Heart right ventricle (tissue), 16 donors: ENCODE results near the gene PPP1R36. TPM values are rescaled to one million over a fixed set of nuclear protein-coding genes. Genes with fewer than 3 reads are reported as not detected.

Experiments
- ATAC-seq, 8 donors: fragments of 200-7000 bp; cut with Tn5 transposase; one replicate each; pipeline ENCODE4 v1.9.1; 2020; ENCODE audit warnings: mild to moderate bottlenecking in 8 of 8, moderate library complexity in 8 of 8, moderate number of reproducible peaks in 1 of 8
- DNase-seq, 2 donors: peaks; one replicate each; pipeline ENCODE4 v3.0.0-alpha.2; 2020
- H3K27ac ChIP-seq, 10 donors: fragments of 200-600 bp; sonication (generic) in 2 of 10; one replicate each; pipeline versions ENCODE4 v1.5.0 to v1.8.0; 2020 to 2022; ENCODE audit warnings: mild to moderate bottlenecking in 3 of 10
- H3K27me3 ChIP-seq, 7 donors: fragments of 200-600 bp; one replicate each; pipeline ENCODE4 v1.8.0; 2021 to 2022; ENCODE audit warnings: mild to moderate bottlenecking in 2 of 7
- H3K36me3 ChIP-seq, 9 donors: fragments of 200-600 bp; sonication (generic) in 1 of 9; one replicate each; pipeline versions ENCODE4 v1.5.0 to v1.8.0; 2020 to 2022; ENCODE audit warnings: mild to moderate bottlenecking in 2 of 9
- H3K4me1 ChIP-seq, 9 donors: fragments of 200-600 bp; sonication (generic) in 1 of 9; one replicate each; pipeline versions ENCODE4 v1.5.0 to v1.8.0; 2020 to 2022; ENCODE audit warnings: mild to moderate bottlenecking in 4 of 9
- H3K4me3 ChIP-seq, 10 donors: fragments of 200-600 bp; sonication (generic) in 2 of 10; one replicate each; pipeline versions ENCODE4 v1.5.0 to v1.8.0; 2020 to 2022; ENCODE audit warnings: mild to moderate bottlenecking in 7 of 10, moderate library complexity in 2 of 10
- H3K9me3 ChIP-seq, 11 donors: fragments of 200-600 bp in 10 of 11; sonication (generic) in 2 of 11; one replicate each; pipeline versions ENCODE4 v1.5.0 to v1.8.0; 2013 to 2022; ENCODE audit warnings: mild to moderate bottlenecking in 2 of 11, control low read depth in 1 of 11, moderate library complexity in 1 of 11
- CTCF ChIP-seq, 9 donors: fragments of 200-600 bp; sonication (generic) in 2 of 9; IDR thresholded peaks; one replicate each; pipeline versions ENCODE4 v1.5.0 to v1.8.0; 2021 to 2022; ENCODE audit warnings: antibody characterized with exemption in 9 of 9, mild to moderate bottlenecking in 5 of 9, moderate library complexity in 1 of 9
- WGBS, 2 donors: extraction: QIAGEN DNeasy Blood & Tissue Kit; methylation state at CpG; one replicate each; pipeline ENCODE4 v1.1.7; 2013; ENCODE audit warnings: inconsistent platforms in 1 of 2; 5-methylcytosine and 5-hydroxymethylcytosine counted together
- intact Hi-C, 10 donors: fragments of 100-400 bp; cut with DNase I; formaldehyde crosslinking; loops; one replicate each; pipeline versions ENCODE4 v1.11.1 to v1.14.2; 2022
- polyA plus RNA-seq, 2 donors: library from polyadenylated mRNA; stranded (reverse); fragments of 200-250 nt; gene quantifications; one replicate each; pipeline ENCODE4 v1.2.3, GENCODE V29; 2013
- total RNA-seq, 10 donors: library from RNA; stranded (reverse); fragmentation: NEBNext Ultra II Directional in 3 of 10; extraction: Animal tissue kit (Norgen Biotek cat#: 25700) in 3 of 10; gene quantifications; one replicate each; pipeline versions ENCODE4 v1.2.1 to v1.2.4, GENCODE V29; 2021 to 2023
- donor health status: Arrhythmogenic right ventricular cardiomyopathy.
- donor health status: ischemic (EF 13 %, LVEDD 7.1; RV severe dilation, severe dysfunction).
- donor health status: healthy with polysubstance abuse.
- donor health status: DM: no; HTN: yes; CAD: no.
- donor health status: DM: no; HTN: no; CAD: no.
- donor health status: ischemic (EF 25% LVEDD 6.9; RV normal size, moderate dysfunction).
- donor health status: ischemic (EF 25% LVEDD 5.7; RV mildly dilated, moderate dysfunction).
- donor health status: healthy.
- donor health status: DM: yes; HTN: yes; CAD: no.
- donor health status: Ischemic cardiomyopathy.
- donor health status: ischemic (EF 35%, LVEDD 5.7; RV mildly dilated, moderate dysfunction).
- donor health status: nonischemic (EF 11% LVEDD 7.7; RV severe dilation, severe dysfunction).
- donor health status: DM: yes; HTN: yes; CAD: no.
- donor health status: PGD.
- donor health status: ischemic (EF 29% LVEDD 5.4; RV normal size, mild dysfunction).
- donor health status: nonischemic (EF 23%, LVEDD 6.1; RV moderate dilation, normal function).

The PPP1R36 gene
- total and polyA plus RNA-seq, 12 donors, result 0.07 to 0.85 (median 0.49) TPM; not detected in 2

GRCh38 chr14:64591809-64592208 is 42.0 kb downstream of the PPP1R36 start:
- intact Hi-C loops, result no loop called here
- Histone ChIP-seq H3K4me1 (no peaks in the 10 kb centered on the region), H3K27ac (no peak overlapping the region), H3K4me3 (no peak overlapping the region), H3K9me3 (no peaks in the 10 kb centered on the region), H3K36me3 (no peaks in the 10 kb centered on the region), H3K27me3 (no peaks in the 10 kb centered on the region)
- TF ChIP-seq CTCF (IDR thresholded peaks at IDR 0.05), result no peak
- 67 to 69% methylated on average over 3 of the region's 3 CpGs for WGBS, 2 donors
- no peak for ATAC-seq
- no peak for DNase-seq

GRCh38 chr14:64594438-64594837 is 44.7 kb downstream of the PPP1R36 start:
- TF ChIP-seq CTCF (IDR thresholded peaks at IDR 0.05), result no peak
- Histone ChIP-seq H3K36me3 (no peaks in the 10 kb centered on the region), H3K27ac (no peak overlapping the region), H3K27me3 (no peaks in the 10 kb centered on the region), H3K4me3 (no peak overlapping the region), H3K9me3 (no peaks in the 10 kb centered on the region), H3K4me1 (no peaks in the 10 kb centered on the region)
- DNase-seq, result no peak
- intact Hi-C loops, result no loop called here
- 89 to 95% methylated on average over 2 of the region's 2 CpGs for WGBS, 2 donors
- ATAC-seq, result no peak

GRCh38 chr14:64598404-64598803 is 48.6 kb downstream of the PPP1R36 start:
- 60 to 71% methylated on average over 4 of the region's 4 CpGs for WGBS, 2 donors
- TF ChIP-seq CTCF (IDR thresholded peaks at IDR 0.05), result no peak
- ATAC-seq (no peak), DNase-seq (no peak)
- intact Hi-C loops, result no loop called here
- peaks cover 0 to 17% (median 13%) of the 10 kb centered on the region in 7 donors for H3K27me3 ChIP-seq
- H3K36me3 ChIP-seq, result no peaks in the 10 kb centered on the region
- H3K4me3 ChIP-seq, result no peak overlapping the region
- H3K9me3 ChIP-seq, result no peaks in the 10 kb centered on the region
- H3K4me1 ChIP-seq, result no peaks in the 10 kb centered on the region
- H3K27ac ChIP-seq, result no peak overlapping the region

GRCh38 chr14:64601571-64601970 is 51.8 kb downstream of the PPP1R36 start:
- intact Hi-C loops, result no loop called here
- ATAC-seq (no peak), DNase-seq (no peak)
- no peak for TF ChIP-seq CTCF (IDR thresholded peaks at IDR 0.05)
- Histone ChIP-seq H3K4me1 (no peaks in the 10 kb centered on the region), H3K27me3 (peaks cover 0 to 17% (median 13%) of the 10 kb centered on the region in 7 donors), H3K4me3 (no peak overlapping the region), H3K27ac (no peak overlapping the region), H3K36me3 (no peaks in the 10 kb centered on the region), H3K9me3 (no peaks in the 10 kb centered on the region)
- 23 to 27% methylated on average over 38 of the region's 38 CpGs for WGBS, 2 donors
